Measurements from ENCODE around the gene TYK2.
"Not testable (repeated sequence)": the region's sequence is repeated elsewhere in the genome, so short reads cannot be mapped to it uniquely, and the experiment has no call there.

TYK2 gene

DNA sequence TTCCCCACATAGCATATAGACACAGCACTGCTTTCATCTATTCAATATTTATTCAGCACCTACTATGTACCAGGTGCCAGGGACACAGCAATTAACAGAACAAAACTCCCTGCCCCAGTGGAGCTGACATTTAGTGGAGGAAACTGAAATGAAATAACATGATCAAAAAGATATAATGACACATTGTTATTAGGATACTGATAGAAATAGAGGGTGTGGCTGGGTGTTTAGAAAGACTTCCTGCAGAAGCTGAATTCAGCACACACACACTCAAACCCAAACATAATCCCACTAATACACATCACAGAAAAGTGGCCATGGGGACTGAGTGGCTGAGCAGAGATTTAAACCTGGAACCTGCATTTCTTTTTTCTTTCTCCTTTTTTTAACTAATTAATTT lies 26.7 kb upstream of the TYK2 start:
- no peak for DNase-seq (ENCODE audit: low read depth)
- no peak overlapping the region for H3K4me3 ChIP-seq (ENCODE audit: low read depth, low read length)
- TF ChIP-seq, protein P1, sequence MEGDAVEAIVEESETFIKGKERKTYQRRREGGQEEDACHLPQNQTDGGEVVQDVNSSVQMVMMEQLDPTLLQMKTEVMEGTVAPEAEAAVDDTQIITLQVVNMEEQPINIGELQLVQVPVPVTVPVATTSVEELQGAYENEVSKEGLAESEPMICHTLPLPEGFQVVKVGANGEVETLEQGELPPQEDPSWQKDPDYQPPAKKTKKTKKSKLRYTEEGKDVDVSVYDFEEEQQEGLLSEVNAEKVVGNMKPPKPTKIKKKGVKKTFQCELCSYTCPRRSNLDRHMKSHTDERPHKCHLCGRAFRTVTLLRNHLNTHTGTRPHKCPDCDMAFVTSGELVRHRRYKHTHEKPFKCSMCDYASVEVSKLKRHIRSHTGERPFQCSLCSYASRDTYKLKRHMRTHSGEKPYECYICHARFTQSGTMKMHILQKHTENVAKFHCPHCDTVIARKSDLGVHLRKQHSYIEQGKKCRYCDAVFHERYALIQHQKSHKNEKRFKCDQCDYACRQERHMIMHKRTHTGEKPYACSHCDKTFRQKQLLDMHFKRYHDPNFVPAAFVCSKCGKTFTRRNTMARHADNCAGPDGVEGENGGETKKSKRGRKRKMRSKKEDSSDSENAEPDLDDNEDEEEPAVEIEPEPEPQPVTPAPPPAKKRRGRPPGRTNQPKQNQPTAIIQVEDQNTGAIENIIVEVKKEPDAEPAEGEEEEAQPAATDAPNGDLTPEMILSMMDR (IDR thresholded peaks at IDR 0.05; ENCODE audit: insufficient read depth, low read depth, low read length, missing control alignments), result no peak

DNA sequence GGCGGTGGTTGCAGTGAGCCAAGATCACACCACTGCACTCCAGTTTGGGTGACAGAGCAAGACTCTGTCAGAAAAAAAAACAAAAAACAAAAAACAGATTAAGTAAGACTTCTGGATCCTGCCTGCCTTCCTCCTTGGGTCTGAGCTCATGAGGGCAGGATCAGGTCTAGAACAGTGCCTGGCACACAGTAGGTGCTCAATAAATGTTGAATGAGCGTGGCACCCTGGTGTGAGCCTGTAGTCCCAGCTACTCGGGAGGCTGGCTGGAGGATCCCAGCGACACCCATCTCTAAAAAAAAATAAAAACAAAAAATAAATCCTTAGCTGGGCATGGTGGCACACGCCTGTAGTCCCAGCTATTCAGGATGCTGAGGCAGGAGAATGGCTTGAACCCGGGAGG lies 25.8 kb upstream of the TYK2 start:
- TF ChIP-seq, protein P1 (IDR thresholded peaks at IDR 0.05; ENCODE audit: insufficient read depth, low read depth, low read length, missing control alignments), result no peak
- no peak overlapping the region for H3K4me3 ChIP-seq (ENCODE audit: low read depth, low read length)
- DNase-seq (ENCODE audit: low read depth), result no peak

DNA sequence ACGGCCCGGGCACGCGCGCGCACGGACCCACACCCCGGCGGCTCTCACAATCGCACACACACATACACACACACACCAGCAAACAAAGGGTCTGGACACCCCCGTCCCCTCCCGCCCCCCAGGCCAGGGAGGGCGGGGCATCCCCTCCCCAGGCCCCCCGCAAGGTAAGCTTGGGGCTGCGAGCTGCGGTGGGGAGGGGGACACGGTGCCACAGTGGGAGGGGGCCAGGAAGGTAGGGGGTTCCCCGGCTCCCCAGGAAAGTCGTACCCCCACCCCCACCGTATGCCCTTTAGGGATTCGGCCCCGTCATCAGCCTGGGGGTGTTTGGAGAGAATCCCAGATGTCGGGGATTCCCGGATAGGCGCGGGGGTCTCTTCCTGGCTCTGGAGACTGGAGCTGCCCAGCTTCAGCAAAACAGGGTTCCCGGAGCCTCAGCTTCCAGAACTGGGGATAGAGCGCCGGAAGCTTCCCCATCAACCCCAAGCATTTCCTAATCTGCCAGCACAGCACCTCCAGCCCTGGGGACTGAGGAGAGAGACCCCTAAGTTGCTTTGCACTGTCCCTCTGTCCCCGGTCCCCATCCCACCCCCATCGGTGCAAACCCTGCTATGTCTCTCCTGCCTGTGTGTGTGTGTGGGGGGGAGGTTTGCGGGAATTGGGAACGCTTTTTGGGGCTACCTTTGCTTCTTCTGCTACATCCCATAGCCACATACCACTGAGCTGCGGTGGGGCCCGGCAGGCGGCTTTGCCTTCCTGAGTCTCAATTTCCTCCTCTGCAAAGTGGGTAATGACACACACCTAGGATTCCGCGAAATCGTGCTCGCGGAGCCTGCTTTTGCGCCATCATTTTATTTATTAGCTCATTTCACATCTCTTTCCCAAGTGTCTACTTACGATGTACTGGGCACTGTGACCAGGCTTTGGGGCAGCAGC lies 24.8 kb upstream of the TYK2 start:
- no peak for DNase-seq (ENCODE audit: low read depth)
- H3K4me3 ChIP-seq (ENCODE audit: low read depth, low read length), result peak overlapping the region; percentile 96
- TF ChIP-seq, protein P1 (IDR thresholded peaks at IDR 0.05; ENCODE audit: insufficient read depth, low read depth, low read length, missing control alignments), result no peak

DNA sequence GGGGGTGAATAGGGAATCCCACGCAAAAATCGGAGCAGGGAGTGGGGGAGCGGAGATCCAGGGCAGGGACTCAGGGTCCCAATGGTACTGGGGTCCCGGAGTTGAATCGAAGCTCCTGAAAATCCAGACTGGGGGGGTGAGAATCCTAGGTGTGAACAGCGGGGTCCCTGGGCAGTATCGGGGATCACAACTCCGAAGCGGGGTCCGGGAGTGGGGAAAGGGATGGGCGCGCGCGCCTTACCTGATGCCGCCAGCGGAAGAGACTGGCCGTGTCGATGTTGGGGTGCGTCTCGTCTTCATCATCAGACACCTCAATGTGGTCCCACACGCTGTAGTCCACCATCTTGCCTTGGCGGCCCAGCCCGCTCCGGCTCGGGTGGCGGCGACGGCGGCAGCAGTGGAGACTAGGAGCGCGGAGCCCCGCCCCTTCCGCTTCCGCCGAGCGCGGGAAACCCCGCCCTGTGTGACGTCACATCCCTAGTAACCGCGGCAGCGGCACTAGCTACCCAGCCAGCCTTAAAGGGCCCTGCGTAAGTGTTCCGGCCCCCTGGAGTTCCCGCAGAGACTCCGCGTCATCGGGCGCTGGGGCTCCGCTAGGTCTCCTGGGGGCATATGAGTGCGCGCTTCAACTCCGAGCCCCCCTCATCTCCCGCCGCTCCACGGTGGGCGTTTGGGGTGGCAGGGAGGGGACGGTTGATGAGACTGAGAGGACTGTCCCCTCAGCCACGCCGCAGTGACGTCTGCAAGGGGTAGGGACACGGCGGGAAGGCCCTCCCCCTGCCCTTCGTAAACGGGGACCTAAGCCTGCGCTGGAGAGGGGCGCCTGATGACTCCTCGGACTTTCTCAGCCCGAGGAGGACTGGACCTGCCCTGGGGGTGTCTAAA lies 23.0 kb upstream of the TYK2 start, which contains the start of gene CDC37:
CDC37 (minus strand) TSS at position 406 of the 885 bp plus-strand sequence; CDS start at position 343, 63 bp downstream.
- DNase-seq (ENCODE audit: low read depth), result peak; percentile 98
- TF ChIP-seq, protein P1 (IDR thresholded peaks at IDR 0.05; ENCODE audit: insufficient read depth, low read depth, low read length, missing control alignments), result no peak

DNA sequence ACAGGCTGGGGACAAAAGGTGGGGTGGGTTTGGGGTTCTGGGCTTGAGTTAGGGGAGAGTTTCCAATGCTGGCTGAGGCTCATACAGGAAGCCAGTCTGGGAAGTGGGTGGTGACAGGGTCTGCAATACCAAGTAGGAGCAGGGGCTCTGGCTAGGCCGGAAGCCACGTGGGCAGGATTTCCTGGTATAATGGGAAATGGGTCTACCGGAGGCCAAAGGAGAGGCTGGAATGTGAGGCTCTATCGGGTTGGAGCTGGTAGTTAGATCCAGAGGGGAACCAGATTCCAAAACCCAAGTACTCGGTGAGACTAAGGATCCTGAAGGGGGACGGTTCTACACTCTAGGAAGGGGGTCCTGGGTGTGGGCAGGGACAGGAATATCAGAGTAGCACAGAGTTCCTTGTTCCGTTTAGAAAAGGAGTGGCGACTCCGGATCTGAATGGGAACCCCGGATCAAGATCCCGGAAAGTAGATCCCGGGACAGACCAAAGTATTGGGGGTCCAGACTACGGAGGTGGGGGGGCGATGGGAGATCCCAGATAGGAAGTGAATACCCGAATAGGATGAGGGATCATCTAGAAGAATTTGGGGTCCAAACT lies 22.2 kb upstream of the TYK2 start:
- TF ChIP-seq, protein P1 (IDR thresholded peaks at IDR 0.05; ENCODE audit: insufficient read depth, low read depth, low read length, missing control alignments), result no peak
- no peak for DNase-seq (ENCODE audit: low read depth)
- peak overlapping the region; percentile 96 for H3K4me3 ChIP-seq (ENCODE audit: low read depth, low read length)

More for the DNA sequence above, 23.0 kb upstream of the TYK2 start, which contains the start of gene CDC37:
- H3K4me3 ChIP-seq (ENCODE audit: low read depth, low read length), result peak within 1 kb of the TSS; percentile 96

DNA sequence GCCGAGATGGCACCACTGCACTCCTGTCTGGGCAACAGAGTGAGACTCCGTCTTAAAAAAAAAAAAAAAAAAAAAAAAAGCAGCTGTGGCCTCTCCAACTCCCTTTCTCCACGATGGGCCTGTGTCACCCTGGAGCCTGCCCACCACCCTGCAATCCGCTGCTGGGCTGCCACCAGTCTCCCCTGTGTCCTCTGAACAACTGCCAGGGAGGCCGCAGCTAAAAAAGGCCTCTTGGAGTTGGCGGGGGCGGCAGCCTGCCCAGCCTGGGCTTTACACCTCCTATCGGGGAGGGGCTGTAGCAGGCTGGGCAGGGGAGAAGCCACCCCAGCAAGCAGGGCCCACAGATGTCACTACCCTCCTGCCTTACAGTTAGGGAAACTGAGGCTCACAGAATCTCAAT lies 19.5 kb upstream of the TYK2 start:
- DNase-seq (ENCODE audit: low read depth), result no peak
- TF ChIP-seq, protein P1 (IDR thresholded peaks at IDR 0.05; ENCODE audit: insufficient read depth, low read depth, low read length, missing control alignments), result no peak
- no peak overlapping the region for H3K4me3 ChIP-seq (ENCODE audit: low read depth, low read length)

DNA sequence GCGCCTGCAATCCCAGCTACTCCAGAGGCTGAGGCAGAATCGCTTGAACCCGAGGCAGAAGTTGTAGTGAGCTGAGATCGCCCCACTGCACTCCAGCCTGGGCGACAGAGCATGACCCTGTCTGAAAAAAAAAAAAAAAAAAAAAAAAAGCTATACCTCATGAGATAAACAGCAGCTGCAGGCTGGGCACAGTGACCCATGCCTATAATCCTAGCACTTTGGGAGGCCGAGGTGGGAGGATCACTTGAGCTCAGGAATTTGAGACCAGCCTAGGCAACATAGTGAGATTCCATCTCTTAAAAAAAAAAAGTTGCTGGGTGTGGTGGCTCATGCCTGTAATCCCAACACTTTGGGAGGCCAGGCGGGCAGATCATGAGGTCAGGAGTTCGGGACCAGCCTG lies 19.0 kb upstream of the TYK2 start:
- DNase-seq (ENCODE audit: low read depth); H3K4me3 ChIP-seq (ENCODE audit: low read depth, low read length): not testable (repeated sequence)

Measured in GM12865 (cell line).